Endometrial microvascular endothelial cells (primary cell): ENCODE data around the gene PMEPA1. TPM values are rescaled to one million over a fixed set of nuclear protein-coding genes. Genes with fewer than 3 reads are reported as not detected.

Source experiments
- in situ Hi-C: cut with HindIII; loops from 2 replicates; pipeline ENCODE4 v1.10.0; 2017; ENCODE audit warnings: low sequenced_read_pairs, low pct_unique_long_range_greater_than_20kb; ENCODE audit errors: inconsistent ontology term
- total RNA-seq: library from RNA; depleted of rRNA; stranded (reverse); fragments of >200 nt; gene quantifications from one replicate; pipeline ENCODE4 v1.2.3, GENCODE V29; 2015; ENCODE audit errors: inconsistent ontology term

Gene PMEPA1
- total RNA-seq, 1 donor from 2014 or later = 4.4 TPM

GRCh38 chr20:57621421-57622200 is 88.2 kb downstream of the PMEPA1 start:
- in situ Hi-C loops = no loop called here

- in situ Hi-C loops = no loop called here
These were observed 88.8 kb downstream of the PMEPA1 start for GRCh38 chr20:57620999-57621398.

GRCh38 chr20:57620274-57620990 is 89.4 kb downstream of the PMEPA1 start, which contains the start of gene ZBP1:
TSS of gene ZBP1 (minus strand) at chr20:57620426. CDS start at chr20:57620295, 131 bp downstream.
- in situ Hi-C loops = no loop called here

- in situ Hi-C loops = no loop called here
These were observed 90.6 kb downstream of the PMEPA1 start for GRCh38 chr20:57619051-57619831.

- in situ Hi-C loops = no loop called here
These were observed 91.1 kb downstream of the PMEPA1 start for GRCh38 chr20:57618764-57619050.

GRCh38 chr20:57618091-57618763 is 91.6 kb downstream of the PMEPA1 start:
- in situ Hi-C loops = no loop called here

GRCh38 chr20:57617079-57617795 is 92.6 kb downstream of the PMEPA1 start:
- in situ Hi-C loops = no loop called here

GRCh38 chr20:57616143-57616951 is 93.5 kb downstream of the PMEPA1 start:
- in situ Hi-C loops = no loop called here

- in situ Hi-C loops = no loop called here
These were observed 94.4 kb downstream of the PMEPA1 start for GRCh38 chr20:57615445-57615811.

- in situ Hi-C loops = no loop called here
These were observed 95.0 kb downstream of the PMEPA1 start for GRCh38 chr20:57614490-57615444.

GRCh38 chr20:57613481-57613921 is 96.3 kb downstream of the PMEPA1 start:
- in situ Hi-C loops = no loop called here

- in situ Hi-C loops = no loop called here
These were observed 96.9 kb downstream of the PMEPA1 start for GRCh38 chr20:57612916-57613315.

GRCh38 chr20:57612436-57612835 is 97.4 kb downstream of the PMEPA1 start:
- in situ Hi-C loops = no loop called here

GRCh38 chr20:57611586-57612311 is 98.1 kb downstream of the PMEPA1 start:
- in situ Hi-C loops = no loop called here

- in situ Hi-C loops = no loop called here
These were observed 99.4 kb downstream of the PMEPA1 start for GRCh38 chr20:57610261-57610952.

GRCh38 chr20:57609842-57610167 is 100.0 kb downstream of the PMEPA1 start:
- in situ Hi-C loops = no loop called here
